Measurements from ENCODE around the gene C15orf39. TPM values are rescaled to one million over a fixed set of nuclear protein-coding genes. Genes with fewer than 3 reads are reported as not detected.

The C15orf39 gene
- total and polyA plus RNA-seq, 2 of the 13 experiments (the other 11 are each of a cell fraction or from before 2014, with no cell fraction given): 6.2 to 13.5 TPM

- TF ChIP-seq YEATS4 (CRISPR knock-in tag; IDR thresholded peaks at IDR 0.05; ENCODE audit: borderline replicate concordance) (peak; percentile 74), ERF (CRISPR knock-in tag; IDR thresholded peaks at IDR 0.05) (peak; percentile 61), HBP1 (CRISPR knock-in tag; IDR thresholded peaks at IDR 0.05; ENCODE audit: low read depth) (0 out of 2 replicates have a peak, but pooled peaks have one; percentile 41), MAX (IDR thresholded peaks at IDR 0.05) (peak; percentile 93), ZFP62 (CRISPR knock-in tag; IDR thresholded peaks at IDR 0.05) (no peak), FOXK1 (CRISPR knock-in tag; IDR thresholded peaks at IDR 0.05; ENCODE audit: borderline replicate concordance, low read depth) (no peak), FOXP1 (IDR thresholded peaks at IDR 0.05) (no peak), FOXP1 (CRISPR knock-in tag; IDR thresholded peaks at IDR 0.05) (no peak), RXRB (CRISPR knock-in tag; IDR thresholded peaks at IDR 0.05; ENCODE audit: borderline replicate concordance) (peak; percentile 70), ZNF543 (CRISPR knock-in tag; IDR thresholded peaks at IDR 0.05) (no peak), CBX1 (IDR thresholded peaks at IDR 0.05; ENCODE audit: low read depth) (no peak), THAP11 (CRISPR knock-in tag; IDR thresholded peaks at IDR 0.05) (peak; percentile 49; the same call in 1 of the 2 replicates), ZNF737 (CRISPR knock-in tag; IDR thresholded peaks at IDR 0.05; ENCODE audit: borderline replicate concordance) (no peak), HNF4A (CRISPR knock-in tag; IDR thresholded peaks at IDR 0.05) (peak; percentile 44), ZBTB43 (CRISPR knock-in tag; conservative IDR thresholded peaks at IDR 0.05) (0 out of 2 replicates have a peak, but pooled peaks have one; percentile 34), RAD21 (CRISPR knock-in tag; IDR thresholded peaks at IDR 0.05) (peak; percentile 99), KLF16 (CRISPR knock-in tag; IDR thresholded peaks at IDR 0.05) (peak in 1 of 2 experiments; percentile 85; a peak in 2 of 4 replicates), ZNF280D (CRISPR knock-in tag; IDR thresholded peaks at IDR 0.05) (0 out of 2 replicates have a peak, but pooled peaks have one; percentile 26), ZBTB10 (CRISPR knock-in tag; IDR thresholded peaks at IDR 0.05; ENCODE audit: borderline replicate concordance) (no peak), RFXAP (CRISPR knock-in tag; IDR thresholded peaks at IDR 0.05; ENCODE audit: borderline replicate concordance) (peak; percentile 38; the same call in 1 of the 2 replicates), SMAD3 (CRISPR knock-in tag; IDR thresholded peaks at IDR 0.05) (0 out of 2 replicates have a peak, but pooled peaks have one; percentile 64)
Measured at GRCh38 chr15:75204340-75205063, 2.8 kb downstream of the C15orf39 start (continued).

Measured in HepG2 (cell line).